HG02852 (cell line): ENCODE measurements around the gene EPHA7.

Experiments
- ATAC-seq: cut with Tn5 transposase; IDR thresholded peaks from one replicate; pipeline ENCODE4 v1.9.1; 2021; ENCODE audit warnings: mild to moderate bottlenecking, moderate library complexity; ENCODE audit not compliant: unreplicated experiment

Gene EPHA7

DNA sequence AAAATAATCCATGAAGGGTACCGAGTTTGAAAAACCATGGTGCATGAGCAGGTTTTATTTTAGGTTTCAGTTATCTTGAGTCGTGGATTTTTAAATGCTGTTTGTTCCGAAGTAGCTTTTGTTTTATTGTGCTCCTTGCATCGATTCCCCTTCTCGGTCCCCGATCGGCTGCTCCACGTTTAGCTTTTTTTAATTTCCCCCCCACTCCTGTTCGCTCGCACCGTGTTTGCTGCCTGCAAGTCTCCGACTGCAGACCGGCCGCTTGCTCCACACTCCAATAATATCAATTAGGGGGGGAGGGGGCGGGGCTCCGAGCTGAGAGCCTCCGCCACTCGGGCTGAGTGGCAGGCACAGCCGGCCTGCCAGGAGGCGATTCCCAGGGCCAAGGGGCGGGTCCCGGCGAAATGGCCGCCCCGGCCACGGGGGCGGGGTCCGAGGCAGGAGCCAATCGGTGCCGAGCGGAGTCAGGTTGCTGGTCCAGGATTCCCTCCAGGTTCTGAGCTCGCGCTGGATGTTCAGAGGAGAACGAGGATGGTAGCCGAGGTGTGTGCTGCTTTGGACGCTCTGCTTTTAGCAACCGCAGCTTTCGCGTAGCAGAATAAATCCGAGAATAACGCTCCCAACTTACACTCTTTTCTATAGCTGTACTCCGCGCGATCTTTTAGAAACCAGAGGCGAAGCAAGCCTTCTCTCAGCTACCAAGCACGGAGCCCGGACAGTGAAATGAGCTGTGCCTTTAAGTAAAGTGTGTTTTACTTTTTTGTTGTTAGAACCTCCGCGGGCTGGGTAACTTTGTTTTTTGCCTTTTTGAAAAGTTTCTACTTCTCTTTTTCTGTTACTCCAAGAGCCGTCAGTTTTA lies at the start of gene EPHA7:
Gene EPHA7 (minus strand): TSS at position 256 of the 859 bp plus-strand sequence. CDS start 218 bp downstream, at position 38.
- ATAC-seq: peak; percentile 98

DNA sequence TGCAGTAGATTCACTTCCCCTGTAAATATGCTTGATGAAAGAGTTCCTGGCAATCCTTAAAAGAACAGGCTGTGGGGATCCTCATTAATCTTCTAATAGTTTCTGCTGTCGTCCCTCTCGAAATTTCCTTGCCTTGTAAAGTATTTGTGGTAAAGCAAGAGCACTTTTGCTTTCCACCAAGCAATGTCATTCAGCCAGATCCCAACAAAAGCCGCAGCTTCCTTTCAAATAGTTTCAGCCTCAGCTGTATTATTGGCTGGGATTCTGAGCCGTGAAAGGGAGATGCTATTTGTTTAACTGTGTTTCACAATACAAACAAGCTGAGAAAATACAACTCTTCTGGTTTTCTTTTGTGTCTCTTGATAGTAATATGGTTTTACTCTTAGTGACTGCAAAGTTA lies 48.9 kb upstream of the EPHA7 start:
- peak; percentile 71 for ATAC-seq

DNA sequence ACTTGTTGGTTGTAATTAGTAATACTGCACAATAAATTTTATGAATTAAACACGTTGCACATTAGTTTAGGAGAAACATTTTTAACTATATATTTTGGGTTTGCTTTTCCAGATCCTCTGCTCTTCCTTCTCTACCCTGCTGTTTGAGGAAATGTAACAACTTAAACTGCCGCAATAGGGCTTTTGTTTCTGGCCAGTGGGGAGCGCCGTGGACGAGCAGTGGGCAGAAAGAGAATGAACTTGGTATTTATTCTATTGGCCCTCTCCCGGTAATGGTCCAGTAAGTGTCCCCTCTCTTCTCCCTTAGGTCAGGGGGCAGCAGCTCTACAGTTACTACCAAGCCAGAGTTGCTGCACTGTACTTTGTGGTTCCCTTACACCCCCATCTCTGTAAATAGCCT lies 35.2 kb upstream of the EPHA7 start:
- ATAC-seq: no peak

DNA sequence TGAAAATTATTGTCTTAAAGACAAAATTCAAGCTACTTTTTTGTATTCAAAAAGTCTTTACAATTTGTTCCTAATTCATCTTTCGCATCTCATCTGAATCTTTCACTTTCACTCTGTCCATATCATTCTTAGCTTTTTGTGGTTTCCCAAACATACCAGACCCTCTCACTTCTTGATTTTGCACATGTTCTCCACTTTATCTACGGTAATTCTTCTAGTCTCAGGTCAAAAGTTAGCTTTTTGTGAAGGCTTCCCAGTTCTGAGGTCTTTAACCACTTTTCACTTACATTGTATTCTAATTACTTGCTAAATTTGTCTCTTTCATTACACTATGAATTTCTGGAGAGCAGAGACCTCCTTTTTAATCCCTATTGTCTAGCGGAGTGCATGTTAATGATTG lies 34.6 kb upstream of the EPHA7 start:
- peak; percentile 98 for ATAC-seq

DNA sequence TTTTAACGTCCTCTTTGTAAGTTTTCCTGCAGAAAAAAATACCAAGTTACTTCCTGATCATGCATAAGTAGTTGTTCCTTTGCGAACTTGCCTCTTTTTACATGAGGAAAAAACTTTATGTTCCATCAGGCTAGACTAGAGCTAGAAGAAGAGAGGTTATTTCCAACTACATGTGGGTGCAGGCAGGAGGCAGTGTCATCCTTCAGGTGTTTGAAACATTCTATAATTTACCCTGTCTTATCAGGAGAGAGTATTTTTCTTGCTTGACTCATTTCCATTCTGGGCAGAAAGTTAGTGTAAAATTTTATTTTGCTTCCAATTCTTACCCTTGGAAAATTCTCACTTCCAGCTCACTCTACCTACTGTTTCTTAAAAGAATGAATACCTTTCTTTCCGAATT lies 28.5 kb upstream of the EPHA7 start:
- ATAC-seq: no peak

DNA sequence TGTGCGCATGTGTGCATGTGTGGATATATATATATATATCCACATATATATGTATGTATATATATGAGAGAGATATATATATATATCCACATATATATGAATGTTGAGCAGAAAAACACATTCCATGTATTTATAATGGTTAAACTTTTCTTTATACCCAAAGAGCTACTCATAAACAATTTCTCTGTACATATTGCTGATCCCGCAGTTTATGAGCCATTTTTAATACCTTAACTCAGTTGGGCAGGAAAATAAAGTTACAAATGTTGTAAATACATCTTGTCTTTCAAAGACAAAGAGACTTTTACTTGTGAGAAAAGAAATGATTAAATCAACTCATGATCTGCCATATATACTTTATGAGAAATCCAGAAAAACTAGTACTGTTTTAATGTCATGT lies 18.1 kb upstream of the EPHA7 start:
- ATAC-seq: no peak

DNA sequence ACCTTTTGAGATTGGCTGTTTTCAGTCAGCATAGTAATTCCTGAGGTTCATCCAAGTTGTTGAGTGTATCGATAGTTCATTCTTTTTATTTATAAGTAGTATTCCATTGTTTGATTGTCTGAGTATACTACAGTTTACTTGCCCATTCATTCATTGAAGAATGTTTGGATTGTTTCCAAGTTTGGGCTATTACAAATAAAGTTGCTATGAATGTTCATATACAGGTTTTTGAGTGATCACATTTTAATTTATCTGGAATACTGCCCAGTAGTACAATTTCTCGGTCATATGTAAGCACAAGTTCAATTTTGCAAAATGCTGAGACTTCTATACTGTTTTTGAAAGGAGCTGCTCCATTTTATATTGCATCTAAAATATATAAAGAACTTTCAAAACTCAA lies 14.2 kb upstream of the EPHA7 start:
- no peak for ATAC-seq

DNA sequence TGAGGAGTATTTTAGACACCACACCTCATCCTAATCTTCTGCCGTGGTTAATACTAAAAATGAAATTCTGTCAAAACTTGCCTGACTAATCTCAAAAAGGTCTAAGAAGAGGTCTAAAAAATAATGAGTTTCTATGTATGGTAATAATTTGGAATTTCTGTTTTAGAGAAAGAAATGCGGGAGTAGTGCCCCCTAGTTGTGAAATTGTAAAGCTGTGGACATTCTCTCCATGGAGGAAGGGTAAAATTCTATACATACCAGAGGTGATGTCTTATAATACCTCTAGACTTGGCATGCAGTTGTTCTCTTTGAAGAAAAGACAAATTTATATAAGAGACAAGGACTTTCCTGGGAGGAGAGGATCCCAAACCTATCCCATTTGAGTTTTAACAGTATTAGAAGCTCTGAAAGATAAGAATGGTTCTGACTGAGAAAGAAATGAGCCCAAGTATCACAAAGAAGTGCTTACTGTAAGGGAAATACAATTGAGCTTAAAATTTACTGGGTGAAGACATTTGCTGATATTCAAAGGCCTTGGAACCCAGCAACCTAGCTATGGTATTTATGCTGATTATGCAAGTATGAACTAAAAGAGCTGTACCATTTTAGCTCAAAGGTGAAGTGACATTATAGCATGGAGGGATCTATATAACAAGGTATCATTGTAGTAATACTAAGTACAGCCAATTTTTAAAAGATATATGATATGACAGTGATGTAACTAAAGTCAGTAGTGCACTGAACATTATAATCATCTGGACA lies 5.1 kb upstream of the EPHA7 start:
- no peak for ATAC-seq

DNA sequence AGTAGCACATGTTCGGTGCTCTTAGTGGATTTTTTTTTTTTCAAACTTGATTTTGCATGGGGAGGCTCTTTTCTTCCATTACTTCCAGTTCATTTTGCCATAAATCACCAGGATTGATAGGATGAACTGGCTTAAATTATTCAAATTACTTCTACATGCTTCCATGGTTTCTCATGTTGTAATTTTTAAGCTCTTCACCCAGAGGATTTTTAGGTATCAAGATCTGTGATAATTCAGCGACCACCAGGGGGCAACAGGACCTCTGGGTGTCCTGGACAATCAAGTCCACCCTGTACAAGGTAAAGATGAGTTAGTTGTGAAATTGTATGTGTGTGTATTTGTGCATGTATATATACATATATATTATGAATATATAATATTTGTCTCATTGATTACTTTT lies 4.2 kb upstream of the EPHA7 start:
- no peak for ATAC-seq

DNA sequence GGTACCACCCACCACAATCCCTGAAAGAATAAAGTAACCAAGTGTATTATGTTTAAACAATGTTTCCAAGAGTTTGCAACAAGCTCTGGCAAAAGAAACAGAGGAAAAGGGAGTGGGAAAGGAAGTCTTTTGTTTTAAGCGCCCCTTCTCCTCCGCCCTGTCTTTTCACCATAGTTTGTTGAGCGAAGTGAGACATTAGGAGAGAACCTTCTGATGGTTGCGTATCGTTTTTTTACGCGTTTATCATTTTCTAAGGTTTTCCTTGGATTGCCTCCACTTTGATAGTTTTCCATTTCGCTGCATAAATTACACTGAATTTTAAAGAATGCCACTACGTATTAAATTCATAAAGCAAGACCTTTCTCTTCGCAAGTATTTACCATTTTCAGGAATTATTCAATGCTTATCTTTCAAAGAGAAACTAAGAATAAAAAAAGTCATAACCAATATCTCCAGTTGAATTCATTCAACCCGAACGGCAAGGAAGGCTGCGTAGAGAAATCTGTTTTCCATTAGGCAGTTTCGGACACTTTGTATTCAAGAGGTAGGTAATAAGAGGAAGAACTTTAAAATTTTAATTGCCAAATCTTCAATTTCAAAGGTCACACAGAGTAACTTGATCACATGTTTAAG lies 920 bp upstream of the EPHA7 start:
- no peak for ATAC-seq

DNA sequence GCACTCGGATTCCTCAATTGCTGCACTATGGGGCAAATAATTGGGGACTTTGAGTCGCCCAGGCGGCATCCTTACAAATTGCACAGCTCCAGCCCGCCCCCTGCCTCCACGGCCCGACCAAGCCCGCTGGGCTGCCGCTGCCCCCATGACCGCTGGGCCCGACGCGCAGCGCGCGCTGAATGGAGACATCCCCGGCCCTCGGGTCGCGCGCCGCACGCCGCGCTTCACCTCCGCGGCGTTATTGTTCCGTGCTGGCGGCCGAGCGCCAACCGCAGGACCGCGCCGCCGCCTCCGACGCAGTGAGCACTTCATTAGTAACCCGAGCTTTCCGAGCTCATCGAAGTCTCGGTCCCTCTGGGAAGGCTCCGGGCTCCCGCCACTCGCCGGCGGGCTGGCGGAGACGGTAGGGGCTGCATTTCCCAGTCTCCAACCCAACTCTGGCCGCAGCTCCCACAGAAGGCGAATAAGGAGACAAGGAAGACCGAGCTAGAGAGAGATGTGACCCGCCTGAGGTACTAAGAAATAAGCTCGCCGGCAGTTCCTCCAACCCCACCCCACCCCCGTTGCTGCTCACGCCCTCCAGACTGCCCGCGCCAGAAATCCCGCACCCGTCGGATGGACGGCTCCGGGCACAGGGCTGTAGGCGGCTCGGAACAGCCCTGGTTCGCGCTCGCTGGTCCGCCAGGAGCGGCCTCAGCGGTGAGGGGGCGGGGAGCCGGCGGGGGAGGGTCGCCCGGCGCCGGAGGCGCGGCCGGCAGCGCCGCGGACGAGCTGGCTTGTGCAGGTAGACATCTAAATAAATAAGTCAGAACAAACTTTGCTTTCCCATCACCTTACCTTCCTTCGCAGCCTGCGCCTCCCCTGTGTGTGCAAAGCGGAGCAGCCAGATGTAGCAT lies 703 bp downstream of the EPHA7 start:
- peak; percentile 18 for ATAC-seq

DNA sequence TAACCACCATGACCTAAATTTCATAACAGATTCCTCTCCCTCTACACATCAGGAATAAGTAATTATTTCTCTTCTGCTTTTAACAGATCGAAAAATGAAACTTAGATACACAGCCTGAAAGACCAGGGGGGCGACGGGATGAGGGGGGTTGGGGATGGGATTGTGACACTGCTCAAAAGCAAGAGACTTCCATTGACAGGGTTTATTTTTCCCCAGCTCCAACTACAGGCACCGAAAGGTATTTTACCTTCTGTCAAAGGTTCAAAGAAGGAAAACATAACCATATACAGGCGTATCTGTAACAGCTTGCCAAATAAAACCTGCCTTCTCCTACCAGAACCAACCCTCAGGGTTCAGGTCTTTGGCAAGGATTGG lies 1.3 kb downstream of the EPHA7 start:
- no peak for ATAC-seq

DNA sequence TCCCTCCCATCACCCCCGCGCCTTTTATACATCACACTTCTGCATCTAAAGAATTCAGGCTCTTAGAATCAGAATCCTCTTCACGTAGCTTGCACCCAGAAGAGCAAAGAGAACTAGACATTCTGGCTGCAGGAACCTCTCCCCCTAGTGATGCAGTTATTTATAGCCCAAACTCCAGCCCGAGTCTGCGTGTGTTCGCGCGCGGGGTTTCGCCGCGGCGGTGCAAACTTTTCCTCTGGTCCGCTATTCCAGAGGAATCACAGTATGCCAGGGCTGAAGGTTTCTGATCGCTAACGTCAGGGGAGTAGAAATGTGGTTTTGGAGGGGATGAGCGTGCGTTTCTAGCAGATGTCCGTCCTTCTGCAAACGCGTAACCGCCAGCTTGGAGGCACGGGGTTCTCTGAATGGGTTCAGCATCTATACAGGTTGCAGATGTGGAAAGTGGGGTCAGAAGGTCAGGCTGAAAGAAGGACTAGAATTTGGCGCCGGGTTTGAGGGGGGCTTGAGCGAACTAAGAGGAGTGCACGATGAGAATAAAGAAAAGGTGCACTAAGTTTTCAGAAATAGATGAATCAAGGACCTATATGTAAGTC lies 1.8 kb downstream of the EPHA7 start:
- no peak for ATAC-seq

DNA sequence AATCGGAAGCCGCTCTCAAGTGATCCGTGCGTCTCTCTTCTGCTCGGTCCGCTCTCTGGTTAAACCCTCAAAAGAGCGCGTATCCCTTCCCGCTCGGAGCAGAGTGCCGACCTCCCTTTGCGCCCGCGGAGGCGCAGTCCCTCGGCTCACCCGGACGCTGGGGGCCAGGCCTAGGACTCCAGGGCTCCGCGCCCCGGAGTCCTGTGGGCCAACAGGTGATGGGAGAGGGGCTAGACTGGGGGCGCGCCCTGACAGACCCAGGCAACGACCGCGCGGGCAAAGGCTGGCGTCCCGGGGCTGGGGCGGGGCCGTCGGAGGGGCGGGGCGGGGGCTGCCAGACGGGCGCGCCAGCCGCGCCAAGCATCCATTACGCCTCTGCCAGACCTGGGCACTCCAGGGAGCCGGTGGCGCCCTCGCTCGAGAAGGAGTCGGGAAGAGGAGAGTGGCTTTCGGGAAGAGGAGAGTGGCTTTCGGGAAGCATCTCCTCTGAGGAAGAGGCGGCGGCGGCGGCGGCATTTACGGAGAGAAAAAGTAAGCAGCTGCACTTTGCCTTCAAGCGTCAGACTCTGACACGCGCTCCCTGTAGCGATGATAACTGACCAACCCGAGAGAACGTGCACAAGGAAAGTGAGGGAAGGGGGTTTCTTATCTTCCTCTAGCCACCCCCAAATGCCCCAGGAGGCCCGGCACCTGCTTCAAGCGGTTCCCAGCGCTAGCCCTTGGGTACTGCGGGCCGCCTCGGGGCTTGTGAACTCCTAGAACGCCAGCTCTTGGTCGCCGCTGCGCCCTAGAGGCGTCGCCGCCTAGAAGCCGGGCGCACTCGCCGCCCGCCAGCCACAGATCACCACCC lies 2.6 kb downstream of the EPHA7 start:
- no peak for ATAC-seq

DNA sequence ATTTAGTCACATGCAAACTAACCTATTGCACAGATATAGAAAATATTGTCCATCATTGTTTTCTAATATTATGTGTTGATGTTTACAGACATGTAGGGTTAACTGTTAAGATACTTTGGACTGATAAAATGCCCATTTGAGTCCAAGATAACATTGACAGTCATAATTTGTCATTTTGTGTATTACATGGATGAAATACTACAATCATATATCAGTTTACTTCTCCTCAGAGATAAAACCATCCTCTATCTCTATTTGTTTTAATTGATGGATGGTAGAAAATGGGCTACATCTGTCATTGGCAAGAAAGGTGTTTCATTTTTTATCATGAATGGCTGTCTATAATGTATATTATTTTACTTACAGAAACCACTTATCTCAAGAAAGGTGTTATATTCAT lies 6.2 kb downstream of the EPHA7 start:
- ATAC-seq: no peak

DNA sequence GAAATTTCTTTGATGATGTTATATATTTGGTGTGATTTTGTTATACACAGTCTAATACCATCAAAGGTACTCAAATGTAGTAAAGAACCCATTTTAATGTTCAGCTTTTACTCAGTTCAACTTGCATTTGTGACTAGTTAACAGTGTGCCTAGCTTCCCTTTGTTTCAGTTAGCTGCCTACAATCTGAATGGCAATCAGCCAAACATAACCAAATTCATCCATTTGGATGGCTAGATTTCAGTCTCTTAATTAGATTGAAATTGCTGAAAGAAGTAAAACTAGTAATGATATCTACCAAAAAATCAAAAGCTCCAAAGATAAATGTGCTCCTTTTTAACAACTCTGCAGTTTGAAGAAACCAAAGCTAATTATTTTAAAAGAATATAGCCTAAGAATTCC lies 6.9 kb downstream of the EPHA7 start:
- ATAC-seq: no peak

DNA sequence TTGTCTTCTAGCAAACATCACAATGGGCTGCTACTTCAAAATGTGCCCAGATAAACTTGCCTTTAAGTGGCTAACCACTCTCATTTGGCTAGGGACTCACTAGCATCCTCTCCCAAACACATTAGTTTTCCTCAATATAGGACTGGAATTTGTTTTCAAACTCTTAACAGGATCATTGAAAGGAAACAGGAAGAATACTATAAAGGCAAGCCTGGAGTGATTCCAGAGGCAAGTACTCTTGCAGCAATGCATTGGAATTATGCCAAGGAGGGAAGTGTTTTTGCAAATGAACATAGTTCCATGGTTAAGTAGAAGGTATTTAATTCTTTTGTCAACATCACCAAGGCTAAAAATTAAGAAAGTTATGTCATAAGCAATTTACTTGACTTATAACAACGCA lies 12.2 kb downstream of the EPHA7 start:
- no peak for ATAC-seq

DNA sequence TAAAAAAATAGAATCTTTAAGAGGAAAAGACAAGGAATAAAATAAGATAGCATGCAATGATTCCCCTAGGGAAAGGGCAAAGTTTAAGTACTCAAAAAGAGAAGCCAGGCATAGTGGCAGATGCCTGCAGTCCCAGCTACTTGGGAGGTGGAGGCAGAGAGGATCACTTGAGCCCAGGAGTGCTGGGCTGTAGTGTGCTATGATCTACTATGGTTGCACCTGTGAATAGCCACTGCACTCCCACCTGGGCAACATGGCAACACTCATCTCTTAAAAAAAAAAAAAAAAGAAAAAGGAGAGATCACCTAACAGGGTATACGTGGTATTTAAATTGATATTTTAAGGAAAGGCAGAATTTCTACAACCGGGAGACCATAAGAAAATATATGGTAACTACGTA lies 16.0 kb downstream of the EPHA7 start:
- ATAC-seq: no peak

DNA sequence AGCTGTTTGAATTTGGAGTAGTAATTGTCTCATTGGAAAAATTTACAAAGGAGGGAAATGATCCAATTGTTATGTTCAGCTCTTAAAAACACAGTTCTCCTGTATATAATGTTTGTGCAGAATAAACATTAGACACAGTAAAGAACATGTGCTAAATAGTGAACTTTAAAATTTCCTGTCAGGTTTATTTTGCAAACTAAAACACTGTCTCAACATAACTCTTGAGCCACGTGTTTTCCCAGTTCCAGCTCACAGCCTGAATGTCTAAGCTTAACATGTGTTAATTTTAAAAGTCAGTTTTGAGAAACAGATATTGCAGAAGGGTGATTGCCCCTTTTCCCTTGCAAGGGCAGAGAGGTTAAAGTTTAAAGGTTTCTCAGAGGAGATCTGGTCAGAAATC lies 20.6 kb downstream of the EPHA7 start:
- ATAC-seq: no peak

DNA sequence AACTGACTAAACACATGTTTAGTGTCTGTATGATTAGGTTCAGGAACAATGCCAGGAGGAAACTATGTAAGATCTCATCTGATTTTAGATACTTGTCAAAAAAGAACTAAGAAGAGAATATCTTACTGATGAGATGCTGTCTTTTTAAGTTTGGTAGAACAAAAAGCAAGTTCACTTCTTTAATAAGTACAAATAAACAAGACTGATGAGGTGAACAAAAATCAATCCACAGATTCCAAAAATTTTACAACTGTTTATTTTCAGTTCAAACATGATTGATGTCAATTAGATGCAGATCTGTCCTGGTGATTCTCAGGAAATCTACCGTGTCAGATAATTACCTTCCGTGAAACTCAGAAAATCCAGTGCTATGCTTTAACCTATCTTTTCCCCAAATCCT lies 24.9 kb downstream of the EPHA7 start:
- no peak for ATAC-seq
